ENCODE results near the gene CREB3. TPM values are rescaled to one million over a fixed set of nuclear protein-coding genes. Genes with fewer than 3 reads are reported as not detected.

The CREB3 gene
- polyA plus RNA-seq, 1 experiment, result 75.8 TPM

DNA sequence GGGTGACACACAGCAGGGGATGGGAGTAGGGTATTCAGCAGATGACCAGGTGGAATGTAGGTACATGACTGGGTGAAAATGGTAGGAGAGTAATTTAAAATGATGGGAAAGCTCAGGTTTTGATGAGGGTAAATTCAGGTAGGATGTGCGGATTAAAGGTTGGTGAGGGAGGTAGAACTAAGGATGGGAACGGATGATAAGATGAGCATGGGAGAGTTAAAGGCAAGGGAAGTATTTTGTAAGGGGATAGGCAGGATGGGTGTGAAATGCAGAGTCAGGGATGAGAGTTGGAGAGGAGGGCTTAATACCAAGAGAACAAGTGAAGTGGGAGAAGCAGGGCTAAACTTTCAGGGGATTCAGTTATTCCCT, 2.0 kb upstream of the CREB3 start:
- Histone ChIP-seq H3K27me3 (ENCODE audit: control insufficient read depth, insufficient read depth, low read length) (no peaks in the 10 kb centered on the region), H3K36me3 (ENCODE audit: control insufficient read depth, insufficient read depth, low read length) (peaks cover 7% of the 10 kb centered on the region), H3K4me3 (ENCODE audit: low read depth, low read length) (peak overlapping the region; percentile 83)
- POLR2A ChIA-PET, result no interaction called here
- no peak for DNase-seq (ENCODE audit: low read depth)
- TF ChIP-seq, protein P1, sequence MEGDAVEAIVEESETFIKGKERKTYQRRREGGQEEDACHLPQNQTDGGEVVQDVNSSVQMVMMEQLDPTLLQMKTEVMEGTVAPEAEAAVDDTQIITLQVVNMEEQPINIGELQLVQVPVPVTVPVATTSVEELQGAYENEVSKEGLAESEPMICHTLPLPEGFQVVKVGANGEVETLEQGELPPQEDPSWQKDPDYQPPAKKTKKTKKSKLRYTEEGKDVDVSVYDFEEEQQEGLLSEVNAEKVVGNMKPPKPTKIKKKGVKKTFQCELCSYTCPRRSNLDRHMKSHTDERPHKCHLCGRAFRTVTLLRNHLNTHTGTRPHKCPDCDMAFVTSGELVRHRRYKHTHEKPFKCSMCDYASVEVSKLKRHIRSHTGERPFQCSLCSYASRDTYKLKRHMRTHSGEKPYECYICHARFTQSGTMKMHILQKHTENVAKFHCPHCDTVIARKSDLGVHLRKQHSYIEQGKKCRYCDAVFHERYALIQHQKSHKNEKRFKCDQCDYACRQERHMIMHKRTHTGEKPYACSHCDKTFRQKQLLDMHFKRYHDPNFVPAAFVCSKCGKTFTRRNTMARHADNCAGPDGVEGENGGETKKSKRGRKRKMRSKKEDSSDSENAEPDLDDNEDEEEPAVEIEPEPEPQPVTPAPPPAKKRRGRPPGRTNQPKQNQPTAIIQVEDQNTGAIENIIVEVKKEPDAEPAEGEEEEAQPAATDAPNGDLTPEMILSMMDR (IDR thresholded peaks at IDR 0.05; ENCODE audit: insufficient read depth, low read depth, low read length), result no peak
- CTCF ChIA-PET, result interaction anchor here (1.0 to 11.4 kb wide), 8 partner anchors 9 to 95 kb away, joined by 3 to 116 read pairs (median 6); partner anchors contain the start of genes ARHGEF39, CCDC107, RMRP and TPM2

DNA sequence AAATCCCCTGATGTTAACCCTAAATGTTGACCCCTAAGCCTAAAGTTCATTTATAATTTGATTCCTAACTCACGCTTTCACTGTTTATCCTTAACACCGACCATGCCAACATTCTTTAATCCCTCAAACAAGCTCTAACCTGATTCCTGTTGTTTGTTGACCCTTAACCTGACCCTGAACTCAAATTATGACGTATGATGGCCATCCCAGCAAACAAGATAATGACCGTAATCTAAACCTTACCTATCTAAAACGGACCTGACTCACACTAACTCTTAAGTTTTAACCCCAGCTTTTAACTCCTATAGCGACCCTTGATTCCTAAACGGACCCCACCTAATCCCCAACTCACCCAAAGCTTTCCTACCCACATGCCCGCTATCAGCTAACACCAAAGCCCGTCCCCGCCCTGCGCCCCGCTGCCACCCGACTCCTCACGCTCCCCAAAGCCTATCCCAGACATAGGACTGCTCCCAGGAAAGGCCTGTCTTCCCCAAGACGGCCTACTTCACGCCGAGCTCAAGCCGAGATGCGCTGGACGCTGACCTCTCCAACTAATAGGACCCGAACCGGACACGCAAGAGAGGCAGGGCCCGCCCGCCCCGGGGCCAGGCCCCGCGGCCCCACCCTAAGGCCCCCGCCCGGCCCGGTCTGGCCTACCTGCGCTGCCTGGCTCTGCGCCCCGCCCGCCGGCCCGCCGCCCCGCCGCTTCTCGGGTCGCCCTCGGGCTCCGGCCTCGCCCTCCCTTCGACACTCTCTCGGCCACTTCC, 866 bp upstream of the CREB3 start:
- peaks cover 14% of the 10 kb centered on the region for H3K36me3 ChIP-seq (ENCODE audit: control insufficient read depth, insufficient read depth, low read length)
- POLR2A ChIA-PET, result interaction anchor here (0.5 to 1.8 kb wide), 8 partner anchors 15 to 398 kb away, joined by 3 to 13 read pairs (median 4); partner anchors contain the start of genes GBA2, RGP1 and TPM2
- no peaks in the 10 kb centered on the region for H3K27me3 ChIP-seq (ENCODE audit: control insufficient read depth, insufficient read depth, low read length)
- H3K4me3 ChIP-seq (ENCODE audit: low read depth, low read length), result peak overlapping the region; percentile 83
- CTCF ChIA-PET, result interaction anchor here (1.0 to 11.4 kb wide), 18 partner anchors 10 to 128 kb away, joined by 3 to 116 read pairs (median 3); partner anchors contain the start of genes CCDC107, FAM221B, MSMP and RMRP
- TF ChIP-seq, protein P1 (IDR thresholded peaks at IDR 0.05; ENCODE audit: insufficient read depth, low read depth, low read length), result no peak
- DNase-seq (ENCODE audit: low read depth), result no peak

DNA sequence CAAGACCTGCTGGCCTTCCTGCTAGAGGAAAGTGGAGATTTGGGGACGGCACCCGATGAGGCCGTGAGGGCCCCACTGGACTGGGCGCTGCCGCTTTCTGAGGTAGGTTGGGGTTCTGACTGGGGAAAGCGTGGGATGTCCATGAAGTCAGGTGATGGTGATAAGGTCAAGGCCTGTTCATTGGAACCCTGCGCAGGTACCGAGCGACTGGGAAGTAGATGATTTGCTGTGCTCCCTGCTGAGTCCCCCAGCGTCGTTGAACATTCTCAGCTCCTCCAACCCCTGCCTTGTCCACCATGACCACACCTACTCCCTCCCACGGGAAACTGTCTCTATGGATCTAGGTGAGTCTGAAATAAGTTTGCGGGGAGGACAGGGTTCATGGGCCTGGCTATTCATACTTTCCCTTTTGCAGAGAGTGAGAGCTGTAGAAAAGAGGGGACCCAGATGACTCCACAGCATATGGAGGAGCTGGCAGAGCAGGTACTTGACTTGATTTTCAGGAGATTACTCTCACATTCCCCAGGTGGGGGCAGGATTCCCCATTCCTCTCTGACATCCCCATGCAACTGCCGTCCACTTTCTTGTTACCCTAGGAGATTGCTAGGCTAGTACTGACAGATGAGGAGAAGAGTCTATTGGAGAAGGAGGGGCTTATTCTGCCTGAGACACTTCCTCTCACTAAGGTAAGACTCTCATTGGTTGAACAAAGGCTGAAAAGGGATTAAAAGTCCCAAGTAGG, 505 bp downstream of the CREB3 start:
- no peak for DNase-seq (ENCODE audit: low read depth)
- Histone ChIP-seq H3K27me3 (ENCODE audit: control insufficient read depth, insufficient read depth, low read length) (no peaks in the 10 kb centered on the region), H3K4me3 (ENCODE audit: low read depth, low read length) (peak overlapping the region; percentile 83), H3K36me3 (ENCODE audit: control insufficient read depth, insufficient read depth, low read length) (peaks cover 25% of the 10 kb centered on the region)
- ChIA-PET CTCF (interaction anchor here (1.0 to 6.5 kb wide), 9 partner anchors 21 to 129 kb away, joined by 3 to 74 read pairs (median 3); partner anchors contain the start of genes CCDC107, MSMP and RMRP), POLR2A (interaction anchor here (0.5 to 1.8 kb wide), 7 partner anchors 14 to 664 kb away, joined by 3 to 24 read pairs (median 11); partner anchors contain the start of genes GBA2 and RGP1)
- TF ChIP-seq, protein P1 (IDR thresholded peaks at IDR 0.05; ENCODE audit: insufficient read depth, low read depth, low read length), result no peak

DNA sequence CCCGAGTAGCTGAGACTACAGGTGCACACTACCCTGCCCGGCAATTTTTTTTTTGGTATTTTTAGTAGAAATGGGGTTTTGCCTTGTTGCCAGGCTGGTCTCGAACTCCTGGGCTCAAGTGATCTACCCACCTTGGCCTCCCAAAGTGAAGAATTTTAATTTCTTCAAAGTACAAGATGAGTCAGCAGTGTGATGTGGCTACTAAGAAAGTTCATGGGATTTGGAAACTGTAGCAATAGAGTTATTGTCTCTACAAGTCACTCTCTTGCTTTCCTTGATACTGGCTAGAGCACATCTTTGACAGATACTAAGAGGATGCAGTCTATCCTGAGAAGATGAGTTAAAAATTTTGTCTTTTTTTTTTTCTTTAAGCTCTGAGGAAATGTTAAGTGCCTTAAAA, 1.6 kb downstream of the CREB3 start:
- TF ChIP-seq, protein P1 (IDR thresholded peaks at IDR 0.05; ENCODE audit: insufficient read depth, low read depth, low read length), result no peak
- DNase-seq (ENCODE audit: low read depth), result no peak
- H3K36me3 ChIP-seq (ENCODE audit: control insufficient read depth, insufficient read depth, low read length), result peaks cover 29% of the 10 kb centered on the region
- CTCF ChIA-PET, result interaction anchor here (0.7 to 5.8 kb wide), 6 partner anchors 8 to 185 kb away, joined by 3 to 78 read pairs (median 3); partner anchors contain the start of genes GBA2, MSMP and RGP1
- no peak overlapping the region for H3K4me3 ChIP-seq (ENCODE audit: low read depth, low read length)
- POLR2A ChIA-PET, result no interaction called here
- H3K27me3 ChIP-seq (ENCODE audit: control insufficient read depth, insufficient read depth, low read length), result no peaks in the 10 kb centered on the region

Data from BJ (cell line).